ENCODE measurements around the gene MT1H. TPM values are rescaled to one million over a fixed set of nuclear protein-coding genes. Genes with fewer than 3 reads are reported as not detected.
"Not testable (repeated sequence)": the region's sequence is repeated elsewhere in the genome, so short reads cannot be mapped to it uniquely, and the experiment has no call there.

Gene MT1H
- total and polyA plus RNA-seq, 2 donors (not counting 1 experiment from before 2014, with no cell fraction given) = not detected

GRCh38 chr16:56669840-56670619 lies 416 bp downstream of the MT1H start:
- POLR2A ChIA-PET = no interaction called here
- Histone ChIP-seq H3K4me3 (ENCODE audit: control extremely low read depth in 1 of 5, extremely low read depth in 1 of 5, insufficient read depth in 1 of 5, low read depth in 2 of 5, low read length in 4 of 5) (no peak overlapping the region), H3K4me2 (replicated peaks; ENCODE audit: low read depth, low read length, poor library complexity, severe bottlenecking) (no peak overlapping the region), H2AFZ (ENCODE audit: insufficient read depth, low read depth, low read length, poor library complexity, severe bottlenecking) (no peak overlapping the region), H3K79me2 (ENCODE audit: control insufficient read depth, insufficient read depth, low read length) (no peaks in the 10 kb centered on the region), H4K20me1 (ENCODE audit: control insufficient read depth, insufficient read depth, low read length, poor library complexity, severe bottlenecking) (no peaks in the 10 kb centered on the region), H3K4me1 (ENCODE audit: control insufficient read depth in 2 of 2, insufficient read depth in 2 of 2, low read length in 2 of 2) (peaks cover 6 to 7% of the 10 kb centered on the region in 2 donors), H3K27ac (ENCODE audit: low read length in 2 of 2) (no peak overlapping the region), H3K36me3 (replicated peaks in 1 of 2; ENCODE audit: control extremely low read depth in 1 of 2, control insufficient read depth in 1 of 2, extremely low read depth in 1 of 2, insufficient read depth in 2 of 2, low read length in 1 of 2) (no peaks in the 10 kb centered on the region), H3K9me3 (ENCODE audit: control extremely low read depth in 1 of 3, control insufficient read depth in 2 of 3, insufficient read depth in 1 of 3, low read length in 2 of 3) (peaks cover 0 to 3% (median 0%) of the 10 kb centered on the region in 3 donors), H3K9ac (ENCODE audit: low read length) (no peak overlapping the region), H3K27me3 (replicated peaks in 1 of 4; ENCODE audit: control extremely low read depth in 1 of 4, control insufficient read depth in 3 of 4, insufficient read depth in 4 of 4, low read length in 3 of 4) (peaks cover 0 to 68% (median 30%) of the 10 kb centered on the region in 4 experiments)
- CTCF ChIA-PET = no interaction called here
- H3K27me3 Mint-ChIP-seq = peaks cover 85% of the 10 kb centered on the region
- intact Hi-C loops (cut with micrococcal nuclease) = no loop called here
- peaks cover 9% of the 10 kb centered on the region for H3K4me1 Mint-ChIP-seq
- 13% methylated on average over 11 of the region's 19 CpGs for WGBS (ENCODE audit: insufficient coverage)
- TF ChIP-seq EZH2 (IDR thresholded peaks at IDR 0.05; ENCODE audit: borderline replicate concordance, insufficient read depth, low read depth, low read length, poor library complexity, severe bottlenecking) (no peak), CTCF (IDR thresholded peaks at IDR 0.05) (no peak)
- no peak overlapping the region for H3K27ac Mint-ChIP-seq
- ATAC-seq (ENCODE audit: low read depth) (no peak), DNase-seq (no peak)
- no peak overlapping the region for H3K4me3 Mint-ChIP-seq
- H3K9me3 Mint-ChIP-seq (ENCODE audit: insufficient read depth) = no peaks in the 10 kb centered on the region

DNA sequence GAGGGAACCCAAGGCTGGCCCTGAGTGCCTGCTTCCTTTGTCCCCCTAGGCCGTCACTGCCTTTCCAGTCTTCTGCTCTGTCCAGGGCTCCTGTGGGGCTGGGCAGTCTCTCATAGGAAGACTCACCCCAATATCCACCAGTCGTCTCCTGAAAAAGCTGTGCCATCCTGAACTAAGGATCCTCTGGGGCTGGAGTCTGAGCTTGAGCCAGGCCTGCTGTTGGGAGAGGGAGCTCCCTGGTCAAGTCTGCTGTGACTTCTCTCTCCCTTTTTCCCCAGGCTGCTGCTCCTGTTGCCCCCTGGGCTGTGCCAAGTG lies 963 bp downstream of the MT1H start:
- no peak overlapping the region for H3K4me3 Mint-ChIP-seq
- no peaks in the 10 kb centered on the region for H3K79me2 ChIP-seq (ENCODE audit: control insufficient read depth, insufficient read depth, low read length)
- H3K9ac ChIP-seq (ENCODE audit: low read length) = no peak overlapping the region
- H3K4me2 ChIP-seq (replicated peaks; ENCODE audit: low read depth, low read length, poor library complexity, severe bottlenecking) = no peak overlapping the region
- peaks cover 0 to 67% (median 34%) of the 10 kb centered on the region in 4 experiments for H3K27me3 ChIP-seq (replicated peaks in 1 of 4; ENCODE audit: control extremely low read depth in 1 of 4, control insufficient read depth in 3 of 4, insufficient read depth in 4 of 4, low read length in 3 of 4)
- no peaks in the 10 kb centered on the region for H3K9me3 Mint-ChIP-seq (ENCODE audit: insufficient read depth)
- peaks cover 10% of the 10 kb centered on the region in 2 donors for H3K4me1 ChIP-seq (ENCODE audit: control insufficient read depth in 2 of 2, insufficient read depth in 2 of 2, low read length in 2 of 2)
- TF ChIP-seq CTCF (IDR thresholded peaks at IDR 0.05) (no peak), EZH2 (IDR thresholded peaks at IDR 0.05; ENCODE audit: borderline replicate concordance, insufficient read depth, low read depth, low read length, poor library complexity, severe bottlenecking) (no peak)
- H3K27me3 Mint-ChIP-seq = peaks cover 85% of the 10 kb centered on the region
- intact Hi-C loops (cut with micrococcal nuclease) = no loop called here
- H2AFZ ChIP-seq (ENCODE audit: insufficient read depth, low read depth, low read length, poor library complexity, severe bottlenecking) = no peak overlapping the region
- ATAC-seq (ENCODE audit: low read depth) (no peak), DNase-seq (no peak)
- WGBS (ENCODE audit: insufficient coverage) = 56% methylated on average over 1 of the region's 2 CpGs
- ChIA-PET POLR2A (no interaction called here), CTCF (no interaction called here)
- H3K27ac Mint-ChIP-seq = no peak overlapping the region
- H3K4me1 Mint-ChIP-seq = peaks cover 12% of the 10 kb centered on the region
- H3K9me3 ChIP-seq (ENCODE audit: control extremely low read depth in 1 of 3, control insufficient read depth in 2 of 3, insufficient read depth in 1 of 3, low read length in 2 of 3) = peaks cover 0 to 3% (median 0%) of the 10 kb centered on the region in 3 donors
- no peak overlapping the region for H3K4me3 ChIP-seq (ENCODE audit: control extremely low read depth in 1 of 5, extremely low read depth in 1 of 5, insufficient read depth in 1 of 5, low read depth in 2 of 5, low read length in 4 of 5)
- H3K36me3 ChIP-seq (replicated peaks in 1 of 2; ENCODE audit: control extremely low read depth in 1 of 2, control insufficient read depth in 1 of 2, extremely low read depth in 1 of 2, insufficient read depth in 2 of 2, low read length in 1 of 2) = no peaks in the 10 kb centered on the region
- H3K27ac ChIP-seq (ENCODE audit: low read length in 2 of 2) = no peak overlapping the region
- no peaks in the 10 kb centered on the region for H4K20me1 ChIP-seq (ENCODE audit: control insufficient read depth, insufficient read depth, low read length, poor library complexity, severe bottlenecking)

DNA sequence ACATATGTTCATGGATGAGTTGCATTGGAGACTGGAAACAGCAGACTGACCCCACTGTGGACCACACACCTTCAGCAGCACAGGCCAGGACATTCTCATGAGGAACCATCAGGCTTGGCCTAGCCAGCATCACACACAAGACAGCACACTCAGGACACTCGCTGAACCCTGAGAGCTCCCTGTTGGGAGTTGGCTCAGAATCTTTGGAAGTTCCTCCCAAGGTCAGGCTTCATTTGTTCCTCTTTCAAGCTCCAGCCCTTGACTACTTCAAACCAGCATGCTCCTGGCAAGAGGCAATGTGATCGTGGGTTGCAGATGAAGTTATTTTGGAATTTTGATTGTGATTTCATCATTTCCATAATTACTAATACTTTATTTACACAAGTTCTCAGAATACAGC lies 2.1 kb downstream of the MT1H start:
- H3K79me2 ChIP-seq (ENCODE audit: control insufficient read depth, insufficient read depth, low read length); H3K4me3 ChIP-seq (ENCODE audit: control extremely low read depth in 1 of 5, extremely low read depth in 1 of 5, insufficient read depth in 1 of 5, low read depth in 2 of 5, low read length in 4 of 5); H3K36me3 ChIP-seq (replicated peaks in 1 of 2; ENCODE audit: control extremely low read depth in 1 of 2, control insufficient read depth in 1 of 2, extremely low read depth in 1 of 2, insufficient read depth in 2 of 2, low read length in 1 of 2); H3K4me2 ChIP-seq (replicated peaks; ENCODE audit: low read depth, low read length, poor library complexity, severe bottlenecking); intact Hi-C loops (cut with micrococcal nuclease); H3K9me3 ChIP-seq (ENCODE audit: control extremely low read depth in 1 of 3, control insufficient read depth in 2 of 3, insufficient read depth in 1 of 3, low read length in 2 of 3); H3K9ac ChIP-seq (ENCODE audit: low read length); H3K27ac Mint-ChIP-seq; H3K27ac ChIP-seq (ENCODE audit: low read length in 2 of 2); H3K4me3 Mint-ChIP-seq; H4K20me1 ChIP-seq (ENCODE audit: control insufficient read depth, insufficient read depth, low read length, poor library complexity, severe bottlenecking); H3K9me3 Mint-ChIP-seq (ENCODE audit: insufficient read depth); DNase-seq; ATAC-seq (ENCODE audit: low read depth); H2AFZ ChIP-seq (ENCODE audit: insufficient read depth, low read depth, low read length, poor library complexity, severe bottlenecking); POLR2A ChIA-PET: not testable (repeated sequence)
- Mint-ChIP-seq H3K4me1 (peaks cover 15% of the 10 kb centered on the region), H3K27me3 (peaks cover 79% of the 10 kb centered on the region)
- CTCF ChIA-PET = interaction anchor here (2.4 kb wide), 1 partner anchor 30 kb away, joined by 19 read pairs; no protein-coding TSS in a partner anchor
- Histone ChIP-seq H3K4me1 (ENCODE audit: control insufficient read depth in 2 of 2, insufficient read depth in 2 of 2, low read length in 2 of 2) (peaks cover 16 to 17% of the 10 kb centered on the region in 2 donors), H3K27me3 (replicated peaks in 1 of 4; ENCODE audit: control extremely low read depth in 1 of 4, control insufficient read depth in 3 of 4, insufficient read depth in 4 of 4, low read length in 3 of 4) (peaks cover 0 to 70% (median 36%) of the 10 kb centered on the region in 4 experiments)
- 100% methylated on average over 1 of the region's 2 CpGs for WGBS (ENCODE audit: insufficient coverage)

Data from B cell (primary cell).